OCI-LY7 (cell line): ENCODE measurements around the gene ZNF598. TPM values are rescaled to one million over a fixed set of nuclear protein-coding genes. Genes with fewer than 3 reads are reported as not detected.

Experiments
- BruUV-seq: library from RNA; stranded (reverse); fragments of 400-500 nt; replicated peaks from 2 replicates; lab custom pipeline; 2021; lab: Mats Ljungman, UMichigan
- CTCF ChIA-PET: fragments of 300-600 bp; sonication (Branson Sonifier 250); formaldehyde crosslinking; loops from one replicate; lab custom pipeline; 2022; ENCODE audit warnings: antibody characterized with exemption; ENCODE audit not compliant: unreplicated experiment; lab: Charles Lee
- POLR2A ChIA-PET: fragments of 300-600 bp; sonication (Branson Sonifier 250); formaldehyde crosslinking; loops from one replicate; lab custom pipeline; 2022; ENCODE audit warnings: antibody characterized with exemption; lab: Charles Lee
- DNase-seq: peaks from one replicate; pipeline ENCODE4 v3.0.0-alpha.2; 2015; ENCODE audit warnings: low spot score
- H2AFZ ChIP-seq: fragments of 200-600 bp; sonication (generic), shearing (Covaris generic); 2 replicates; pipeline ENCODE4 v1.6.1; 2014; ENCODE audit warnings: mild to moderate bottlenecking, antibody characterized with exemption, low read length, moderate library complexity
- H3K27ac ChIP-seq: fragments of 200-600 bp; sonication (generic); 2 replicates; pipeline ENCODE4 v1.5.1; 2014; ENCODE audit warnings: mixed run types, low read depth, mild to moderate bottlenecking, moderate library complexity, low read length, inconsistent platforms; ENCODE audit not compliant: poor library complexity, severe bottlenecking
- H3K36me3 ChIP-seq: fragments of 200-600 bp; sonication (generic); 2 replicates; pipeline ENCODE4 v1.6.1; 2014; ENCODE audit warnings: mild to moderate bottlenecking, antibody characterized with exemption, low read length, moderate library complexity, mixed read lengths; ENCODE audit not compliant: insufficient read depth
- H3K4me1 ChIP-seq: fragments of 200-600 bp; sonication (generic); 2 replicates; pipeline ENCODE4 v1.5.1; 2014; ENCODE audit warnings: mild to moderate bottlenecking, low read length; ENCODE audit not compliant: insufficient read depth, poor library complexity, severe bottlenecking
- H3K4me2 ChIP-seq: fragments of 200-600 bp; sonication (generic); 2 replicates; pipeline ENCODE4 v1.6.1; 2014; ENCODE audit warnings: mild to moderate bottlenecking, low read length
- H3K4me3 ChIP-seq: fragments of 200-600 bp; sonication (generic); 2 replicates; pipeline ENCODE4 v1.5.1; 2014; ENCODE audit warnings: mild to moderate bottlenecking, low read depth, low read length; ENCODE audit not compliant: poor library complexity, severe bottlenecking
- H3K79me2 ChIP-seq: fragments of 200-600 bp; sonication (generic); 2 replicates; pipeline ENCODE4 v1.6.1; 2016; ENCODE audit warnings: low read depth, mild to moderate bottlenecking, low read length, moderate library complexity, mixed read lengths; ENCODE audit not compliant: insufficient read depth
- H3K9me2 ChIP-seq: fragments of 200-600 bp; sonication (generic); 2 replicates; pipeline ENCODE4 v1.6.1; 2016; ENCODE audit warnings: mild to moderate bottlenecking, low read length, mixed read lengths; ENCODE audit not compliant: insufficient read depth
- H3K9me3 ChIP-seq: fragments of 200-600 bp; sonication (generic); 2 replicates; pipeline ENCODE4 v1.6.1; 2014; ENCODE audit warnings: mild to moderate bottlenecking, mixed run types, low read length, mixed read lengths
- H4K20me1 ChIP-seq: fragments of 200-600 bp; sonication (generic); 2 replicates; pipeline ENCODE4 v1.6.1; 2014; ENCODE audit warnings: mild to moderate bottlenecking, antibody characterized with exemption, low read length, moderate library complexity, mixed read lengths; ENCODE audit not compliant: insufficient read depth
- EZH2phosphoT487 ChIP-seq: fragments of 200-600 bp; sonication (generic); IDR thresholded peaks from 2 replicates; pipeline ENCODE4 v1.6.1; 2018; ENCODE audit warnings: low read depth, borderline replicate concordance, mild to moderate bottlenecking, mixed run types, antibody characterized with exemption, low read length, moderate library complexity, mixed read lengths
- intact Hi-C: fragments of 100-400 bp; cut with micrococcal nuclease; formaldehyde crosslinking; loops from one replicate; pipeline ENCODE4 v1.10.0; 2022; ENCODE audit not compliant: unreplicated experiment
- total RNA-seq, 2 experiments: library from RNA; depleted of rRNA in 1 of 2; stranded (reverse); fragments of >200 nt in 1 of 2; shearing (Covaris generic) in 1 of 2; gene quantifications; 2 replicates each; pipeline ENCODE4 v1.2.3, GENCODE V29; 2014 to 2022
- TF ChIP-seq, protein P1 (sequence below): fragments of 200-600 bp; sonication (generic); conservative IDR thresholded peaks from 2 replicates; pipeline ENCODE4 v1.5.1; 2014; ENCODE audit warnings: mild to moderate bottlenecking, antibody characterized with exemption, low read length, moderate library complexity, mixed read lengths

The ZNF598 gene
- total RNA-seq, 2 experiments from 2014 or later: 26.3 to 80.4 TPM

DNA sequence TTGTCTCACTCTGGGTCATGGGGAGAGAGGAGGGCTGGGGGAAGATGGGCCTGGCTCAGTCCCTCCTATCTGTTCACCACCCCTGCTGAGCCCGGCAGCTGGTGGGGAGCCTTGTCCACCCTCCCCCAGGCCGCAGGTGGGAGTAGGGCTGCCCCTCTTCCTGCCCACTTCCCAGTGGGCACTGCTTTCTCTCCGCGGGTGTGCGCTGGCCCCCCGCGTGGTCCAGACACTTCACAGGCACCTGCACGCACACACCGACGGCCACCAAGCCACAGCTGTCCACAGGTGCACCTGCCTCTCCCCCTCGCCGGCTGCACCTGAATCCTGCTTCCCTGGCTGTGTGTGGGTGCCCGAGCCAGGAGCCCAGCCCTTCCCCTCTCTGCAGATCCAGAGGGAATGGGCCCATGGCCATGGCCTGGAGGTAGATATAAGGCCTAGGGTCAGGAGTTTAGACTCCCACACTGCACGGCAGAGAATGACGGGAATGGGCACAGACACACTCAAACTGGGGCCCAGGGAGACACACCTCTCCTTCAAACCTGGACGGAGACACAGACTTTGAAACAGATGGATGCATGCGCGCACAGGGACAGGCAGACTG is 19.1 kb upstream of the ZNF598 start:
- BruUV-seq: no TSS peak
- no peaks in the 10 kb centered on the region for H3K36me3 ChIP-seq
- ChIA-PET CTCF (no interaction called here), POLR2A (no interaction called here)
- peaks cover 2% of the 10 kb centered on the region for H3K4me1 ChIP-seq
- intact Hi-C loops: no loop called here
- H3K27ac ChIP-seq: no peak overlapping the region
- H2AFZ ChIP-seq: no peak overlapping the region
- H3K4me3 ChIP-seq: no peak overlapping the region
- TF ChIP-seq, protein P1, sequence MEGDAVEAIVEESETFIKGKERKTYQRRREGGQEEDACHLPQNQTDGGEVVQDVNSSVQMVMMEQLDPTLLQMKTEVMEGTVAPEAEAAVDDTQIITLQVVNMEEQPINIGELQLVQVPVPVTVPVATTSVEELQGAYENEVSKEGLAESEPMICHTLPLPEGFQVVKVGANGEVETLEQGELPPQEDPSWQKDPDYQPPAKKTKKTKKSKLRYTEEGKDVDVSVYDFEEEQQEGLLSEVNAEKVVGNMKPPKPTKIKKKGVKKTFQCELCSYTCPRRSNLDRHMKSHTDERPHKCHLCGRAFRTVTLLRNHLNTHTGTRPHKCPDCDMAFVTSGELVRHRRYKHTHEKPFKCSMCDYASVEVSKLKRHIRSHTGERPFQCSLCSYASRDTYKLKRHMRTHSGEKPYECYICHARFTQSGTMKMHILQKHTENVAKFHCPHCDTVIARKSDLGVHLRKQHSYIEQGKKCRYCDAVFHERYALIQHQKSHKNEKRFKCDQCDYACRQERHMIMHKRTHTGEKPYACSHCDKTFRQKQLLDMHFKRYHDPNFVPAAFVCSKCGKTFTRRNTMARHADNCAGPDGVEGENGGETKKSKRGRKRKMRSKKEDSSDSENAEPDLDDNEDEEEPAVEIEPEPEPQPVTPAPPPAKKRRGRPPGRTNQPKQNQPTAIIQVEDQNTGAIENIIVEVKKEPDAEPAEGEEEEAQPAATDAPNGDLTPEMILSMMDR: no peak
- no peak for TF ChIP-seq EZH2phosphoT487
- DNase-seq: no peak
- no peak overlapping the region for H3K4me2 ChIP-seq
- no peaks in the 10 kb centered on the region for H3K9me3 ChIP-seq
- no peaks in the 10 kb centered on the region for H3K9me2 ChIP-seq
- no peaks in the 10 kb centered on the region for H4K20me1 ChIP-seq
- H3K79me2 ChIP-seq: no peaks in the 10 kb centered on the region

DNA sequence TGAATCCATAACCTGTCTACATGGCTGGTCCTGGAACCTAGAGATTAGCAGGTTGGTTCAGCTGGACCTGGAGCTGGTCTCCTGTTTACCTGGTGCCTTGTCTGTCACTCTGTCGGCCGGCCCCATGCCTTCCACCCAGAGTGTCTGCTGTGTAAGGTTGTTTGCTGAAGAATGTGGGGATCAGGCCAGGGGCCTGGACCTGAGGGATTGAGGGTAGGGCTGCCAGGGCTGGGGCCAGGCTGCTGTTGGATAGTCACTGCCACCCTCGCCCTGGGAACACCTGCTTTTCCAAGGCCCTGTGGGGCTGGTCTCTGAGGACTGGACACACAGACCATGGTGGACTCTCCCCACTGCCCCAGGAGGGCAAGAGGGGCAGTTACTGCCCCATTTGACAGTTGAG is 18.5 kb upstream of the ZNF598 start:
- CTCF ChIA-PET: no interaction called here
- Histone ChIP-seq H3K27ac (no peak overlapping the region), H4K20me1 (no peaks in the 10 kb centered on the region), H3K4me1 (peaks cover 7% of the 10 kb centered on the region), H3K4me3 (no peak overlapping the region), H3K4me2 (no peak overlapping the region), H3K9me3 (no peaks in the 10 kb centered on the region), H2AFZ (no peak overlapping the region), H3K79me2 (no peaks in the 10 kb centered on the region), H3K36me3 (no peaks in the 10 kb centered on the region), H3K9me2 (no peaks in the 10 kb centered on the region)
- no TSS peak for BruUV-seq
- POLR2A ChIA-PET: no interaction called here
- intact Hi-C loops: no loop called here
- TF ChIP-seq, protein P1: no peak
- no peak for TF ChIP-seq EZH2phosphoT487
- no peak for DNase-seq
